ENCODE results near the gene NCKAP5. TPM values are rescaled to one million over a fixed set of nuclear protein-coding genes. Genes with fewer than 3 reads are reported as not detected.

NCKAP5 gene
- polyA plus RNA-seq, 3 donors = not detected

GRCh38 chr2:133416146-133416545 is 152.1 kb downstream of the NCKAP5 start:
- no peak overlapping the region for H3K9ac ChIP-seq (ENCODE audit: insufficient read depth, low read length, poor library complexity, severe bottlenecking)
- no peaks in the 10 kb centered on the region for H3K27me3 ChIP-seq (ENCODE audit: control insufficient read depth in 2 of 2, insufficient read depth in 2 of 2, low read length in 2 of 2)
- H3K27ac ChIP-seq (ENCODE audit: low read depth in 1 of 2, low read length in 2 of 2) = no peak overlapping the region
- WGBS (ENCODE audit: insufficient coverage) = no CpG with 5 or more reads among the region's 2 CpGs
- no peak overlapping the region for H3K4me3 Mint-ChIP-seq
- no peaks in the 10 kb centered on the region for H3K9me3 ChIP-seq (replicated peaks in 1 of 2; ENCODE audit: control insufficient read depth in 1 of 2, insufficient read depth in 1 of 2, low read length in 2 of 2)
- no peak overlapping the region for H2AFZ ChIP-seq (ENCODE audit: insufficient read depth, low read depth, low read length, poor library complexity, severe bottlenecking)
- TF ChIP-seq, protein P1, sequence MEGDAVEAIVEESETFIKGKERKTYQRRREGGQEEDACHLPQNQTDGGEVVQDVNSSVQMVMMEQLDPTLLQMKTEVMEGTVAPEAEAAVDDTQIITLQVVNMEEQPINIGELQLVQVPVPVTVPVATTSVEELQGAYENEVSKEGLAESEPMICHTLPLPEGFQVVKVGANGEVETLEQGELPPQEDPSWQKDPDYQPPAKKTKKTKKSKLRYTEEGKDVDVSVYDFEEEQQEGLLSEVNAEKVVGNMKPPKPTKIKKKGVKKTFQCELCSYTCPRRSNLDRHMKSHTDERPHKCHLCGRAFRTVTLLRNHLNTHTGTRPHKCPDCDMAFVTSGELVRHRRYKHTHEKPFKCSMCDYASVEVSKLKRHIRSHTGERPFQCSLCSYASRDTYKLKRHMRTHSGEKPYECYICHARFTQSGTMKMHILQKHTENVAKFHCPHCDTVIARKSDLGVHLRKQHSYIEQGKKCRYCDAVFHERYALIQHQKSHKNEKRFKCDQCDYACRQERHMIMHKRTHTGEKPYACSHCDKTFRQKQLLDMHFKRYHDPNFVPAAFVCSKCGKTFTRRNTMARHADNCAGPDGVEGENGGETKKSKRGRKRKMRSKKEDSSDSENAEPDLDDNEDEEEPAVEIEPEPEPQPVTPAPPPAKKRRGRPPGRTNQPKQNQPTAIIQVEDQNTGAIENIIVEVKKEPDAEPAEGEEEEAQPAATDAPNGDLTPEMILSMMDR (IDR thresholded peaks at IDR 0.05) = no peak
- H3K4me2 ChIP-seq (replicated peaks; ENCODE audit: extremely low read depth, low read length, poor library complexity, severe bottlenecking) = no peak overlapping the region
- no peaks in the 10 kb centered on the region for H3K4me1 ChIP-seq (ENCODE audit: control insufficient read depth in 1 of 2, insufficient read depth in 2 of 2, low read length in 2 of 2)
- no peaks in the 10 kb centered on the region for H3K27me3 Mint-ChIP-seq (ENCODE audit: low read depth in 3 of 3)
- peaks cover 0 to 5% (median 0%) of the 10 kb centered on the region in 7 donors for H3K9me3 Mint-ChIP-seq
- H3K4me1 Mint-ChIP-seq = no peaks in the 10 kb centered on the region
- H4K20me1 ChIP-seq (ENCODE audit: insufficient read depth, low read length) = no peaks in the 10 kb centered on the region
- no peak overlapping the region for H3K4me3 ChIP-seq (replicated peaks in 1 of 3; ENCODE audit: low read depth in 2 of 3, low read length in 3 of 3)
- no peaks in the 10 kb centered on the region for H3K36me3 Mint-ChIP-seq
- H3K27ac Mint-ChIP-seq = no peak overlapping the region
- no peak for DNase-seq
- no peaks in the 10 kb centered on the region for H3K79me2 ChIP-seq (ENCODE audit: insufficient read depth, low read length)
- intact Hi-C loops (cut with micrococcal nuclease) = no loop called here
- H3K36me3 ChIP-seq (replicated peaks in 1 of 2; ENCODE audit: control insufficient read depth in 1 of 2, insufficient read depth in 2 of 2, low read length in 2 of 2) = no peaks in the 10 kb centered on the region

DNA sequence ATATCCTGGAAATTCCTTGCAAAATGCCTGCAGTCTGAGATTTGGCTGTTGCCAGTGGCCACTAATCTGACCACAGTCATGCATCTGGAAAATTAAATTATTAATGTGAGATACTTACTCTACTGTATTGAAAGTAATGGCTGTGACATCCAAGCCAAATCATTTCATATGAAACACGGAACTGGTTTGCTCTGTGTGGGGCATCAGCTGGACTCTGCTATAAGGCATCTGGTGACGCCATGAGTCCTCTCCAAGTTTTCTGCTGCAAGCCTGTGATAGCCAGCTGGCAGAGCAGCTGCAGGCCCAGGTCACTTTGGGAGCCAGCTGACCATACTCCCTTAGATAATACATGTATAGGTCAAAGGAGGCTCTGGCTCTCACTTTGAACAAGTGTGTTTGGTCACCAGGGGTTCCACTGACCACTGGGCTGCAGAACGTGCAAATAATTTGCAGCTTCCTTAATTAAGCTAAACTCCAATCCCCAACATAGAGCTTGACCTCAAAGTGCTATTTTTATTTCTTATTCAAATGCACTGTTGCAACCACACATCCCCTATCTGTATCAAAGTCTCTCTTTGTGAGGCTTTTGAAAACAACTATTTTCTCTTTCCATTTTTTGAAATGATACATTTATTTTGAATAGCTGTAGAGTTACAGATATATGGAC is 152.9 kb downstream of the NCKAP5 start:
- no peak overlapping the region for H3K27ac Mint-ChIP-seq
- no peak overlapping the region for H3K4me3 Mint-ChIP-seq
- 71% methylated on average over 2 of the region's 3 CpGs for WGBS (ENCODE audit: insufficient coverage)
- H2AFZ ChIP-seq (ENCODE audit: insufficient read depth, low read depth, low read length, poor library complexity, severe bottlenecking) = no peak overlapping the region
- H3K4me1 ChIP-seq (ENCODE audit: control insufficient read depth in 1 of 2, insufficient read depth in 2 of 2, low read length in 2 of 2) = no peaks in the 10 kb centered on the region
- no peak overlapping the region for H3K4me2 ChIP-seq (replicated peaks; ENCODE audit: extremely low read depth, low read length, poor library complexity, severe bottlenecking)
- no peaks in the 10 kb centered on the region for H3K27me3 ChIP-seq (ENCODE audit: control insufficient read depth in 2 of 2, insufficient read depth in 2 of 2, low read length in 2 of 2)
- no peak overlapping the region for H3K9ac ChIP-seq (ENCODE audit: insufficient read depth, low read length, poor library complexity, severe bottlenecking)
- H3K9me3 Mint-ChIP-seq = peaks cover 0 to 5% (median 0%) of the 10 kb centered on the region in 7 donors
- TF ChIP-seq, protein P1 (IDR thresholded peaks at IDR 0.05) = no peak
- no peak overlapping the region for H3K4me3 ChIP-seq (replicated peaks in 1 of 3; ENCODE audit: low read depth in 2 of 3, low read length in 3 of 3)
- DNase-seq = no peak
- H4K20me1 ChIP-seq (ENCODE audit: insufficient read depth, low read length) = no peaks in the 10 kb centered on the region
- H3K27me3 Mint-ChIP-seq (ENCODE audit: low read depth in 3 of 3) = no peaks in the 10 kb centered on the region
- intact Hi-C loops (cut with micrococcal nuclease) = no loop called here
- no peaks in the 10 kb centered on the region for H3K36me3 ChIP-seq (replicated peaks in 1 of 2; ENCODE audit: control insufficient read depth in 1 of 2, insufficient read depth in 2 of 2, low read length in 2 of 2)
- H3K9me3 ChIP-seq (replicated peaks in 1 of 2; ENCODE audit: control insufficient read depth in 1 of 2, insufficient read depth in 1 of 2, low read length in 2 of 2) = no peaks in the 10 kb centered on the region
- H3K79me2 ChIP-seq (ENCODE audit: insufficient read depth, low read length) = no peaks in the 10 kb centered on the region
- H3K4me1 Mint-ChIP-seq = no peaks in the 10 kb centered on the region
- no peaks in the 10 kb centered on the region for H3K36me3 Mint-ChIP-seq
- H3K27ac ChIP-seq (ENCODE audit: low read depth in 1 of 2, low read length in 2 of 2) = no peak overlapping the region
